Measurements from ENCODE around the gene PCCB.
"Not testable (repeated sequence)": the region's sequence is repeated elsewhere in the genome, so short reads cannot be mapped to it uniquely, and the experiment has no call there.

The PCCB gene

DNA sequence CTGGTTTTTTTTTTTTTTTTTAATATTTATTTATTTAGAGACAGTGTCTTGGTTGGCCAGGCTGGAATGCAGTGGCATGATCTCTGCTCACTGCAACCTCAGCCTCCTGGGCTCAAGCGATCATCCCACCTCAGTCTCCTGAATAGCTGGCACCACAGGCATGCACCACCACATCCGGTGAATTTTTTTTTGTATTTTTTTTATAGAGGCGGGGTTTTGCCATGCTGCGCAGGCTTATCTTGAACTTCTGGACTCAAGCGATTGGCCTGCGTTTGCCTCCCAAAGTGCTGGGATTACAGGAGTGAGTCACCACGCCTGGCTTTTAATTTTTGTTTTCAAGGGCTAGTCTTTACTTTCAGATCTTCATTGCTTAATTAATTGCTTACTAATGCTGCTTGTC is 13.1 kb downstream of the PCCB start:
- DNase-seq (ENCODE audit: low read depth), result no peak

DNA sequence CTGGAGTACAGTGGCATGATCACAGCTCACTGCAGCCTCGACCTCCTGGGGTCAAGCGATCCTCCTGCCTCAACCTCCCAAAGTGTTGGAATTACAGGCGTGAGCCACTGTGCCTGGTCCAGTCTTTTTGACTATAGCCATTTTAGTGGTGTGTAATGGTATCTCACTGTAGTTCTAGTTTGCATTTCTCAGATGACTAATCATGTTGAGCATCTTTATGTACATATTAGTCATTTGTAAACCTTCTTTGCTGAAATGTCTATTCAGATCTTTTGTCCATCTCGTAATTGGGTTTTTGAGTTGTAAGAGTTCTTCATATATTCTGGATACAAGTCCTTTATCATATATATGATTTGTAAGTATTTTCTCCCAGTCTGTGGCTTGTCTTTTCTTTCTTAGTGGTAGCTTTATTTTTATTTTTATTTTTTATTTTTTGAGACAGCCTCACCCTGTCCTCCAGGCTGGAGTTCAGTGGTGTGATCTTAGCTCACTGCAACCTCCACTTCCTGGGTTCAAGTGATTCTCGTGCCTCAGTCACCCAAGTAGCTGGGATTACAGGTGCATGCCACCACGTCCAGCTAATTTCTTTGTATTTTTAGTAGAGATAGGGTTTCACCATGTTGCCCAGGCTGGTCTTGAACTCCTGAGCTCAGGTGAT is 16.5 kb downstream of the PCCB start:
- not testable (repeated sequence) for DNase-seq (ENCODE audit: low read depth)

DNA sequence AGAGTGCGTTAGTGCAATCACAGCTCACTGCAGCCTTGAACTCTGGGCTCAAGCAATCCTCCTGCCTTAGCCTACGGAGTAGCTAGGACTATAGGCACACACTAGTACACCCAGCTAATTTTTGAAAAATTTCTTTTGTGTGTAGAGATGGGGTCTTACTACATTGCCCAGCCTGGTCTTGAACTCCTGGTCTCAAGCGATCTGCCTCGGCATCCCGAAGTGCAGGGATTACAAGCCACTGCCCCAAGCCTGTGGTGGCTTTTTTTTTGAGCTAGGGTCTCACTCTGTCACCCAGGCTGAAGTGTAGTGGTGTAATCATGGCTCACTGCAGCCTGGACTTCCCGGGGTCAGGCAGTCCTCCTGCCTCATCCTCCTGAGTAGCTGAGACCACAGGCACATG is 17.1 kb downstream of the PCCB start:
- no peak for DNase-seq (ENCODE audit: low read depth)

DNA sequence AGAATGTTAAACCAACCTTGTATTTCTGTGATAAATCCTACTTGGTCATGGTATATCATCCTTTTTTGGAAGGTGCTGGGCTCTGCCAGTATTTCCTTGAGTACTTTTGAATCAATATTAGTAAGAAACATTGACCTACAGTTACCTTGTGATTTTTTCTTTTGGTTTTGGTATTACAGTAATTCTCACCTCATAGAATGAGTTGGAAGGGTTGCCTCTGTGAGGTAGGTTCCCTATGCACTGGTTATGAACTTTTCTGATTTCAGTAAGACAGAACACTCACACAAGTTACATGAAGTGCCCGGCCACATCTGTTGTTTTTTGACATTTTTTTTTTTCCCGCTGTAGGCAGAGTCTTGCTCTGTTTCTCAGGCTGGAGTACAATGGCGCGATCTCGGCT is 20.0 kb downstream of the PCCB start:
- no peak for DNase-seq (ENCODE audit: low read depth)

DNA sequence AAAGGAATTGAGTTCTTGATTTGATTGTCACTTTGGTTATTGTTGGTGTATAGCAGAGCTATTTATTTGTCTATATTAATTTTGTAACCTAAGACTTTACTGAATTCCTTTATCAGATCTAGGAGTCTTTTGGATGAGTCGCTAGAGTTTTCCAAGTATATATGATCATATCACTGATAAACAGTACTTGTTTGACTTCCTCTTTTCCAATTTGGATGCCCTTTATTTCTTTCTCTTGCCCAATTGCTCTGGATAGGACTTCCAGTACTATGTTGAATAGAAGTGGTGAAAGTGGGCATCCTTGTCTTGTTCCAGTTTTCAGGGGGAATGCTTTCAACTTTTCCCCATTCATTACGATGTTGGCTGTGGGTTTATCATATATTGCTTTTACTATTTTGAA is 21.5 kb downstream of the PCCB start:
- DNase-seq (ENCODE audit: low read depth), result not testable (repeated sequence)

DNA sequence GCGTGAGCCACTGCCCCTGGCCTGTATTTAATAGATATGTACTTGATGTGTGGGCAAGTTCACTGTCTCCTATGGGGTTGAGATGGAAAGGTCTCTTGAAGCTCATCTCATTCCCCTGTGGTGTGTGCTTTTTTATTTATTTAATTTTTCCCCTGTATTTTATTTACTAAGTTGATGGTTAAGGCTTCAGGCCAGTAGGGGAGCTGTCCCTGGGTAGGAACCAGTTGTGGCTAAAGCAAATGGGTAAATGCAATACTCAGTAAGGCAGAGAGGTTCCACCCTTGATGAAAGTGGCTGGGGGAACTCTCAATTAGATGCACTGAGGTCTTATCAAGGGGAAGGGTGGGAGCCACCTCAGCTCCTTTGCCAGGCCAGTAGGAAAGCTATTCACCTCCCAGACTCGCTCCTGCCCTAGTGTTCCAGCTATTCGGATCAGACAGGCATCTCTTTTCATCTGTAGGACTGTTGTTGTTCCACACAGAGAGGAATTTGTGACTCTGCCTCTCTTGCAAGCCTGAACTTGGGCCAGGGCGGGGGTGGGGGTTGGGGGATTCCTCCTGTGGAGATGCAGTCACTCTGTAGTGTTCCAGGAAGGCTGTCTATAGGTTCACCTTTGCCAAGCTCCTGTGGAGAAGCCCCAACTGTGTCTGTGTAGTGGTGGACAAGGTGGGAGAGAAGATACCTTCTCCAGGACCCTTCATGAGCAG is 26.1 kb downstream of the PCCB start:
- DNase-seq (ENCODE audit: low read depth), result no peak

DNA sequence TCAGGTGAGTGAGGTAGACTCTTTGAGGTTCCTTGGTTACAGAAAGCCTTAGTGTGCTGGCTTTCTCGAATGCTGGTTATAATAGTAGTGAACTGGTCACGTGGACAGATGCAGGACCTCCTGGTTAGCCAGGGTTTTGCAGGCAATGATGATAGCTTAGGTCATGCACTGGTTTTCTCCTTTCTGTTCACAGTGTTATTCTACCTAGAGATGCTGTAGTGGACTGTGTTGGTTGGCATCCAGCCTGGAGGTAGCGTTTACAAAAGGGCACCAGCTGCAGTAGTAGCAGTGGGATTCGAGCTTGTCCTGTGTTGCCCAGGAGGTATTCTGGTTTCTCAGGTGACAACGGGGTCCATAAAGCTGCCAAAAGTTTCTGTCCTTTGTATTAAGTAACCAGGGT is 27.0 kb downstream of the PCCB start:
- no peak for DNase-seq (ENCODE audit: low read depth)

DNA sequence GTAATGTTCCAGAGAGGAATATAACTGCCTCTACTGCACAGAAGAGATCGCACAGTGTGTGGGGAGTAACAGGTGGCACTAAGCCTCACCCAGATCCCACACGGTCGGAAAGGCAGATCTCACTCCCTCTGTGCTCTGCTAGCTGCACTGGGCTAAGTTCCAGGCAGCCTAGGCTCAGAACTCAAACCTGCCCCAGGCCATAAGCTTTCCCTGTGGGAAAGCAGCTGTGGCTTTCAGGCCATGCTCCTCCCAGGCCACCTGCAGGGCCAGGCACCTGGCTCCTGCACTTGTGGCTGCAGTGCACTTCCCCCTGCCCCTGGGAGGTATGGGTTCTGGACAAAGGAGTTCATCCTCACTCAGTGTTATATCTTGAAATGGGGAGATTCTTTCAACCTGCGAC is 27.5 kb downstream of the PCCB start:
- no peak for DNase-seq (ENCODE audit: low read depth)

DNA sequence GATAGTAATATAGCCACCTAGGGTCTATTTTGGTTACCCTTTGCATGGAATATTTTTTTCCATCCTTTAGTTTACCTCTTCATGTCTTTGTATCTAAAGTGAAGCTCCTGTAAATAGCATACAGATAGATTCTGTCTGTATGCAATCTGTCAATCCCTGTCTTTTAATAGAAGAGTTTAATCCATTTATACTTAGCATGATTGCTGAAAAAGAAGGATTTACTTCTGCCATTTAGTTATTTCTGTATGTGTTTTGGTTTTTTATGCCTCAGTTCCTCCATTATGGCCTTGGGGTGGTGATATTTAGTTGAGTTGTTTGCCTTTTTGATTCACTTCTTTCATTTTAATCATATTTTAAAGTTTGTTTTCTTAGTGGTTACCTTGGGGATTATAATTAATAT is 29.0 kb downstream of the PCCB start:
- DNase-seq (ENCODE audit: low read depth), result no peak

DNA sequence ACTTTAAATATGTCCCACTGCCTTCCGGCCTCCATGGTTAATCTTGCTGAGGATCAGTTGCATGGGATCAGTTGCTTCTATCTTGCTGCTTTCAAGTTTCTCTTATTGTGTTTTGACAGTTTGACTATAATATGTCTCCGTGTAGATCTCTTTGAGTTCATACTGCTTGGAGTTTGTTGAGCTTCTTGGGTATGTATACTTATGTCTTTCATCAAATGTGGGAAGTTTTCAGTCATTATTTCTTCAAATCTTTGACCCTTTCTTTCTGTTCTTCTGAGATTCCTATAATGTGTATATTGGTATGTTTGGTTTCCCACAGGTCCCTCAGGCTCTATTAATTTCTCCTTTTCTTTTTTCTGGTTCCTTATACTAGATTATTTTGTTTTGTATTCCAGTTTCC is 30.8 kb downstream of the PCCB start:
- no peak for DNase-seq (ENCODE audit: low read depth)

DNA sequence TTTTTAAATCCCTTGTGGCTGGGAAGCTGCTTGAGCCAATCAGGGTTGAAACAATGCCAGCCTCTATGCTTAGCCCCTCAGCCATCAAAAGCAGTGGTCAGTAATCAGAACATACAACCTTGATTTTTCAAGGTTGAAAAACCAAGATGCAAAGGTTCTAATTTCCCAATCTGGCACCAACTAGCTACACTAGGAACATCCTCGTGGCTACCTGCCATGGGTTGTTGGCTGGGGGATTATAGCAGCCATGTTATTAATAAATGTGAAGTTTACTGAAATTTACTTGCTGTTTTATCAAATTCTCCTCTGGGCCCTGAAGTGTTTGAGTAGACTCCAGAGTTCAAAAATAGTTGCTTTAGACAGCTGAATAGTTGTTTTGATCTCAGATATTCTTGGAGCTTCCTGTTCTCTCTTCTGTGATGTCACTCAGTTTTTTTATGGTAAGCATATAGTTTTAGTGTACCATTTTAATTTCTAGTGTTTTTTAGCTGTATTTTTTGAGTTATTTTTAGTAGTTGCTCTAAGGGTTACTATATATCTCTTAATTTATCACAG is 31.9 kb downstream of the PCCB start:
- no peak for DNase-seq (ENCODE audit: low read depth)

DNA sequence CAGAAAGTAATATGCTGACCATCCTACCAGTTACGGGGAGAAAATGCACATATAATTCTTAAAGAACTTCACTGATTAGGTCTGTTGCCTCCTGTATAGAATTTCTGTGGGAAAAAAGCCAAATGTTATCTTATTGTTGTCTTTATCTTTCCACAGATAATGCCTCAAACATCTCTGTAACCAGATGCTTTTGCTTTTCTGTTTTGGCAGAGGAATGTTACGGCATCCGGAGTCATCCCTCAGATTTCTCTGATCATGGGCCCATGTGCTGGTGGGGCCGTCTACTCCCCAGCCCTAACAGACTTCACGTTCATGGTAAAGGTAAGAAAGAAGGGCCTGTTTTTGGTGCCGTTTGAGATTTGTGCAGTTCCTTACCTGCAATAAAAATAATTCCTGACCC is 33.5 kb downstream of the PCCB start:
- DNase-seq (ENCODE audit: low read depth), result no peak

DNA sequence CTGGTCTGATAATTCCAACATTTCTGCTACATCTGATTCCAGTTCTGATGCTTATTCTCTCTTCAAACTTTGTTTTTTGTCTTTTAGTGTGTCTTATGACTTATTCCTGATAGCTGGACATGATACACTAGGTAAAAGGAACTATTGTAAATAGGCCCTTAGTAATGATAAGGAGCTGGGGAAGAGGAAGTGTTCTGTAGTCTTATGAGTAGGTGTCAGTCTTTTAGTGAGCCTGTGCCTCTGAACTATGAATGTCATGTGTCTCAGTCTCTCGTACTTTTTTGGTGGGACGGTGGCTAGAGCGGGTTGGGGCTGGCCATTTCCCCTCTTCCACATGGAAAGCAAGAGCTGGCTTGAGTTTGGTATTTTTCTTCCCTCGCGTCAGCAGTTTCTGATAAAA is 41.2 kb downstream of the PCCB start:
- no peak for DNase-seq (ENCODE audit: low read depth)

DNA sequence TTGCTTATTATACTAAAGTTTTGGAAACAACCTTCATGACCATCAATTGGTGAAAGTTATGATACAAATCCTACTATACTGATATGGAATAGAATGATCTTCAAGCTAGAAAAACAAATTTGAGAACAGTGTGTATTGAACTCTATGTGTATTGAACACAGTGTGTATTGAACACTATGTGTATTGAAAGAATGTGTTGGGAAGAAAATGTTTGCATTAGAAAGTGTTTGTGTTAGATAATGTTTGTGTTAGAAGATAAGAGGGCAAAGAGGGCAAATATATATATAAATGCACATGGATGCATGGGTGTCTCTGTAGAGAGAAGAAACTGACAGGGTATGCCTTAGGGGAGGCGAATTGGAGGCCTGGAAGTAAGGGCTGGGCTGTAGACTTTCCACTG is 42.4 kb downstream of the PCCB start:
- no peak for DNase-seq (ENCODE audit: low read depth)

DNA sequence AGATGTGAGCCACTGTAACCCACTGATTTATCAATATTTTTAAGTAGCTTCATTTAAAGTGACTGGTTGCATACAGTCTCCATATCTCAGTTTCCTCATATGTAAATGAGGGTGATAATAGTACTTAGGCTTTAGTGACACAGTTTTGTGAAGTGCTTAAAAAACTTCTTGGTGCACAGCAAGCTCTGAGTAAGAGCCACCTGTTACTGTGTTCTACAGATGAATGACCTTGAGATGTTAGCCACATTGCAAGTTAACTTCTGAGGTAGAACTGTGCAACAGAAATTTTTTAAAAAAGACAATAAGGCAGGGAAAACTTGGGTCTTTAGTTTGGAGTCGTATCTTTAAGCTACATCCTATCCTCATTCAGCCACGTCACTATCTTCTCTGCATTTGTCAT is 43.1 kb downstream of the PCCB start:
- DNase-seq (ENCODE audit: low read depth), result no peak

DNA sequence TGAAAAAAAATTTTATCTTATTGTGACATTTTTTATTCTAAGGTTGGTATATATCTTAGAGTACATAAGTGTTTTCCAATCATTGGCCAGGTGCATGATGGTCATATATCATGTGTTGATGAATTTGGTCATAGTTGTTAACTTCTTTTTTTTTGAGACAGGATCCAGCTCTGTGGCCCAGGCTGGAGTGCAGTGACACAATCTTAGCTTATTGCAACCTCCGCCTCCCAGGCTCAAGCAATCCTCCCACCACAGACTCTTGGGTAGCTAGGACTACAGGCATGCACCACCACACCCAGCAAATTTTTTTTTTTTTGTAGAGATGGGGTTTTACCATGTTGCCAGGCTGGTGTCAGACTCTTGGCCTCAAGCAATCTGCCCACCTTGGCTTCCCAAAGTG is 44.0 kb downstream of the PCCB start:
- no peak for DNase-seq (ENCODE audit: low read depth)

DNA sequence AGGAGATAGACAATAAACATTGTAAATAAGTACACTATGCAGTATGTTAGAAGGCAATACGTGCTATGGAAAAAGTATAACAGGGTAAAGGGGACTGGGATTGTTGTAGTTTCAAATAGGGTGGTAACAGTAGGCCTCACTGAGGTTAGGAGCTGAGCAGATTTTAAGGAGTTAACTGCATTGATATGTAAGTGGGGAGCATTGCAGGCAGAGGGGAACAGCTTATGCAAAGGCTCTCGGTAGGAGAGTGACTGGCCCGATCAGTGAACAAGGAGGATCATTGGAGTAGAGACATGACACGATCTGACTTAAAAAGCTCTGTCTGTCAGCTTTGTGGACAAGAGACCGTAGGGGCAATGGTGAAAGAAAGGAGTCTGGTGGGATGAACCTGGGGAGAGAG is 46.8 kb downstream of the PCCB start:
- DNase-seq (ENCODE audit: low read depth), result no peak

DNA sequence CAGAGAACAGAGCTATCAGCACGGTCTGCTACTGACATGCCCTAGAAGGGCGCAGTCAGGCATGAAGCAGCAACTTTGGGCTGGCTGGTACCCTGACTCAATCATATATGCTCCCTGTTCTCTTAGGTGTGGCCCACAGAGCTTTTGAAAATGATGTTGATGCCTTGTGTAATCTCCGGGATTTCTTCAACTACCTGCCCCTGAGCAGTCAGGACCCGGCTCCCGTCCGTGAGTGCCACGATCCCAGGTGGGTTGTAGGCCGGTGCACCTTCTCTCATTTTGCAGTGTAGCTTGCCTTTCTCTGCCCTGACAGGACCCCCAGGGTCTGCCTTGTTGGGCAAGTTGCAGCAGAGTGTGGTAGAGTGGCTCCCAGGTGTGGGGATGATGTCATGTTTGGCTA is 47.7 kb downstream of the PCCB start:
- DNase-seq (ENCODE audit: low read depth), result no peak

DNA sequence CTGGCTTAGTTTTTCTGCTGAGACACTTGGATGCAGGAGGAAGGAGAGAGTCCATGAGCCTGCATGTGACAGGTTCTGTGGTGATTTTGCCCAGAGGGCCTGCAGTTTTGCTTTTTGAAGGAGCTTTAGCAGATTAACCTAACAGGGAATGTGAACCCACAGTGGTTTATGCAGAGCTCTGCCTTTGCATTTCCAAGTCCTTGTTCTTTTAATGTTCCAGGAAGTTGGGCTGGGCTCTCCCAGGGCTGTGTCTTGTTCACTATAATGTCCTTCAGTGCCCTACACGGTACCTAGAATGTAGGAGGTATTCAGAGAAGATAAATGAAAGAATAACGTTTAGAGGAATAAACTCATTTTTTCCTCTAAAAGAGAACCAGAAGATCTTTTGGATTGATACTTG is 50.3 kb downstream of the PCCB start:
- no peak for DNase-seq (ENCODE audit: low read depth)

DNA sequence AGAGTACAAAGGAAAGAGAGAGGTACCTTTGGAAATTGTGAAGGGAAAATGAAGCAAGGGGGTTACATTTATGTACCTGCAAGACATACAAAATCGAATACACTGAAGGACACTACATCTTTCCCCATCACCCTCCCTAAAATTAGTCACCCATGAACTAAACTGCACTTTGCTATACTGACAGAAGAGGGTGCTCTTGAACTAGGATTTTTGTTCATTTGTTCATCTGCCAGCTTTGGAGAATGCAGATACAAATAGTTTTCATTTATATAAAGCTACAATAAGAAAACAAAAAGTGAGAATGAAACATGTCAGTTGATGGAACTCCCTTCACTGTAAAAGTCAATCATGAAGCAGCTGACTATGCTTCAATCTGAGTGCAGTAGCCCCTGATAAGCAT is 55.7 kb downstream of the PCCB start:
- no peak for DNase-seq (ENCODE audit: low read depth)

DNA sequence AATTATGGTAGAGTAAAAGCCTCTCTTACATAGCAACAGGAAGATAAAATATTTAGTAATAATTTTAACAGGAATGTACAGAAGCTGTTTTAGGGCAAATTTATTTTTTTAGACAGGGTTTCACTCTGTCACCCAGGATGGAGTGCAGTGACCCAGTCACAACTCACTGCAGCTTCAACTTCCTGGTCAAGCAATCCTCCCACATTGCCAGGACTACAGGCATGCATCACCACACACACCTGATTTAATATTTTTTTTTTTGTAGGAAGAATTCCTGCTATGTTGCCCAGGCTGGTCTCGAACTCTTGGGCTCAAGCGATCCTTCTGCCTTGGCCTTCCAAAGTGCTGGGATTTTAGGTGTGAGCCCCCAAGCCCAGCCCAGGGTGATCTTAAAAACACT is 61.1 kb downstream of the PCCB start:
- no peak for DNase-seq (ENCODE audit: low read depth)

DNA sequence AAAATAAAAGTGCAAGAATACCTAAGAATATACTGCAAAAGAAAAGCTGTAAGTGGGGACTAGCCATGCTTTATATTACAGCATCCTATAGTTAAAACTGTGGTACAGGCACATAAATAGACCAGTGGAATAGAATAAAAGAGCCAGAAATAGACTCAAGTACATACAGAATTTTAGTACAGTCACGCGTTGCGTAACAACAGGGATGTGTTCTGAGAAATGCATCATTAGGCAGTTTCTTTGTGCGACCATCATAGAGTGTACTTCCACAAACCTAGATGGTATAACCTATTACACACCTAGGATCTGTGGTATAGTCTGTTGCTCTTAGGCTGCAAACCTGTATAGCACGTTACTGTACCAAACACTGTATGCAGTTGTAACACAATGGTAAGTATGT is 61.8 kb downstream of the PCCB start:
- no peak for DNase-seq (ENCODE audit: low read depth)

DNA sequence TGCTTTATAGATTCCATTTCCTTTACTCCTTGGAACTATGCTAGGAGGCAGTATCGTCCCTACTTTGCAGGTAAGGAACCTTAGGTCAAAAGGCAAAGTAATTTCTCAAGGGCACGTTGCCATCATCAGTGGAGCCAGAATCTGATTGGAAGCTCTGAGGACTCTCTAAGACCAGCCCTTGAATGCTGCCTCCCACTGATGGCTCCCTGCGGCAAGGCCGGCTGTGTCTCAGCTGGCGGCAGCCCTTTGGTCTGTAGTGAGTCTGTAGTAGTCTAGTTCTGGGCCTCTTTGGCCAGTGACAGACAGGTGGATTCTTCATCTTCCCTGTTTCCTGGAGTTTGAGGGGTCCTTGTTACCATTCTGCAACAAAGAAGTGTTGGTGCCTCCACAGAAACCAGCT is 76.2 kb downstream of the PCCB start:
- DNase-seq (ENCODE audit: low read depth), result no peak

DNA sequence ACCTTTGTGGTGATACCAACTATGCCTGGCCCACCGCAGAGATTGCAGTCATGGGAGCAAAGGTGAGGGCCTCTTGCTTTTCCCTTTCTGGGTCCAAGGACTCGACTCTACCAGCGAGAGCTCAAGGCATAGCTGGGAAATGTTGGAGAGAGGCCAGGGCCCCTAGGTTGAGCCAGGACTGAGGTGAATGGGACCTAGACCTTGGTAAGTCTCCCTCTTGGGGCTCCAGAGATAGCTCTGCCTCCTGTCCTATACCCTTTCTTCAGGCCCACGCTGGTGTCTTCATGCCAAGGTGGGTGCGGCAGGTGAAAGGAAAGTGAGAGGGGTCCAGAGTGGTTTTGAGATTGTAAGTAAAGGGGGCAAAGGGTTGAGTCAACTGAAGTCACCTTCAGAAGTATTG is 77.5 kb downstream of the PCCB start:
- no peak for DNase-seq (ENCODE audit: low read depth)

Data from stimulated activated CD8-positive, alpha-beta memory T cell treated with anti-CD3 and anti-CD28 coated beads, Interleukin-7, amount 100 ng/mL, for 24 hours (primary cell).